ENCODE data around the gene BMP6.

The BMP6 gene

GRCh38 chr6:7725849-7726415 is at the start of gene BMP6:
Gene BMP6 (plus strand): TSS chr6:7726099. CDS start chr6:7726956, 857 bp downstream.
- peak; percentile 28 for DNase-seq (ENCODE audit: low spot score)

- no peak for DNase-seq (ENCODE audit: low spot score)
Measured at GRCh38 chr6:7677229-7677628, 48.7 kb upstream of the BMP6 start.

GRCh38 chr6:7680393-7681075 is 45.4 kb upstream of the BMP6 start:
- DNase-seq (ENCODE audit: low spot score), result no peak

GRCh38 chr6:7681449-7681848 is 44.5 kb upstream of the BMP6 start:
- DNase-seq (ENCODE audit: low spot score), result no peak

- no peak for DNase-seq (ENCODE audit: low spot score)
Measured at GRCh38 chr6:7684076-7684475, 41.8 kb upstream of the BMP6 start.

- no peak for DNase-seq (ENCODE audit: low spot score)
Measured at GRCh38 chr6:7684843-7685242, 41.1 kb upstream of the BMP6 start.

- DNase-seq (ENCODE audit: low spot score), result no peak
Measured at GRCh38 chr6:7685276-7685675, 40.6 kb upstream of the BMP6 start.

GRCh38 chr6:7687145-7688111 is 38.5 kb upstream of the BMP6 start:
- DNase-seq (ENCODE audit: low spot score), result no peak

GRCh38 chr6:7691021-7691420 is 34.9 kb upstream of the BMP6 start:
- DNase-seq (ENCODE audit: low spot score), result no peak

GRCh38 chr6:7691675-7692452 is 34.0 kb upstream of the BMP6 start:
- no peak for DNase-seq (ENCODE audit: low spot score)

GRCh38 chr6:7692453-7692784 is 33.5 kb upstream of the BMP6 start:
- DNase-seq (ENCODE audit: low spot score), result no peak

GRCh38 chr6:7693827-7694226 is 32.1 kb upstream of the BMP6 start:
- DNase-seq (ENCODE audit: low spot score), result no peak

GRCh38 chr6:7696061-7696460 is 29.8 kb upstream of the BMP6 start:
- DNase-seq (ENCODE audit: low spot score), result no peak

GRCh38 chr6:7697432-7697819 is 28.5 kb upstream of the BMP6 start:
- DNase-seq (ENCODE audit: low spot score), result no peak

- DNase-seq (ENCODE audit: low spot score), result no peak
Measured at GRCh38 chr6:7697820-7698623, 27.9 kb upstream of the BMP6 start.

GRCh38 chr6:7701212-7701834 is 24.6 kb upstream of the BMP6 start:
- DNase-seq (ENCODE audit: low spot score), result no peak

- no peak for DNase-seq (ENCODE audit: low spot score)
Measured at GRCh38 chr6:7703148-7703680, 22.7 kb upstream of the BMP6 start.

- no peak for DNase-seq (ENCODE audit: low spot score)
Measured at GRCh38 chr6:7705483-7705882, 20.4 kb upstream of the BMP6 start.

GRCh38 chr6:7706269-7706668 is 19.6 kb upstream of the BMP6 start:
- DNase-seq (ENCODE audit: low spot score), result no peak

- no peak for DNase-seq (ENCODE audit: low spot score)
Measured at GRCh38 chr6:7707787-7708186, 18.1 kb upstream of the BMP6 start.
